Right lobe of liver (tissue), 6 donors: Measurements from ENCODE around the gene GID8. TPM values are rescaled to one million over a fixed set of nuclear protein-coding genes. Genes with fewer than 3 reads are reported as not detected.

Experiments used
- ATAC-seq, 4 donors: fragments of 200-7000 bp; cut with Tn5 transposase; one replicate each; pipeline ENCODE4 v1.9.1; 2020; ENCODE audit warnings: mild to moderate bottlenecking in 4 of 4, moderate library complexity in 4 of 4
- DNase-seq, 3 donors: peaks; one replicate each; pipeline ENCODE4 v3.0.0-alpha.2; 2020
- H3K27ac ChIP-seq, 3 donors: fragments of 200-600 bp; one replicate each; pipeline ENCODE4 v1.8.0; 2022
- H3K27me3 ChIP-seq, 2 donors: fragments of 200-600 bp; one replicate each; pipeline ENCODE4 v1.8.0; 2022
- H3K36me3 ChIP-seq, 4 donors: fragments of 200-600 bp; sonication (generic) in 1 of 4; one replicate each; pipeline versions ENCODE4 v1.5.1 to v1.8.0; 2017 to 2022; ENCODE audit warnings: control low read depth in 1 of 4
- H3K4me1 ChIP-seq, 4 donors: fragments of 200-600 bp; sonication (generic) in 1 of 4; one replicate each; pipeline versions ENCODE4 v1.5.1 to v1.8.0; 2017 to 2022; ENCODE audit warnings: control low read depth in 1 of 4
- H3K4me3 ChIP-seq, 3 donors: fragments of 200-600 bp; one replicate each; pipeline ENCODE4 v1.8.0; 2022
- H3K9me3 ChIP-seq, 4 donors: fragments of 200-600 bp; sonication (generic) in 1 of 4; one replicate each; pipeline versions ENCODE4 v1.5.1 to v1.8.0; 2017 to 2022; ENCODE audit warnings: control low read depth in 1 of 4
- CTCF ChIP-seq, 4 donors: fragments of 200-600 bp in 3 of 4; fragments of 450-650 bp in 1 of 4; IDR thresholded peaks; one replicate each; pipeline versions ENCODE4 v1.5.1 to v1.8.0; 2016 to 2022; ENCODE audit warnings: antibody characterized with exemption in 4 of 4, mild to moderate bottlenecking in 2 of 4
- POLR2A ChIP-seq: fragments of 450-650 bp; IDR thresholded peaks from one replicate; pipeline ENCODE4 v1.6.1; 2017; ENCODE audit warnings: antibody characterized with exemption, mild to moderate bottlenecking
- WGBS: methylation state at CpG from one replicate; pipeline ENCODE4 v1.1.6; 2018; ENCODE audit warnings: low coverage, low lambda C conversion rate; ENCODE audit not compliant: insufficient coverage; ENCODE audit errors: missing lambda C conversion rate; 5-methylcytosine and 5-hydroxymethylcytosine counted together
- intact Hi-C, 2 donors: fragments of 100-400 bp; cut with DNase I; formaldehyde crosslinking; loops; one replicate each; pipeline versions ENCODE4 v1.11.2 to v1.14.1; 2022
- total RNA-seq, 6 experiments: library from RNA; depleted of rRNA in 2 of 6; stranded (reverse); fragments of >200 nt in 2 of 6; fragmentation: NEBNext Ultra II Directional in 3 of 6; extraction: Animal tissue kit (Norgen Biotek cat#: 25700) in 3 of 6; gene quantifications; one replicate each; pipeline versions ENCODE4 v1.1.0 to v1.2.4, GENCODE V29; 2016 to 2023
- donor health status: DM: no; HTN: yes; CAD: no.
- donor health status: DM: no; HTN: no; CAD: no.
- donor health status: DM: no; HTN: no; CAD: no.
- donor health status: DM: no; HTN: yes; CAD: no.
- donor health status: DM: no; HTN: yes; CAD: no.

Gene GID8
- total RNA-seq, 6 experiments from 2014 or later, result 12.6 to 18.9 (median 15.1) TPM

GRCh38 chr20:62918147-62918546 lies 19.8 kb upstream of the GID8 start:
- Histone ChIP-seq H3K27ac (no peak overlapping the region), H3K9me3 (no peaks in the 10 kb centered on the region), H3K27me3 (no peaks in the 10 kb centered on the region), H3K4me3 (no peak overlapping the region), H3K36me3 (peaks cover 0 to 8% (median 0%) of the 10 kb centered on the region in 4 donors), H3K4me1 (peaks cover 0 to 78% (median 44%) of the 10 kb centered on the region in 4 donors)
- DNase-seq (no peak), ATAC-seq (no peak)
- TF ChIP-seq CTCF (IDR thresholded peaks at IDR 0.05), result no peak
- TF ChIP-seq POLR2A, result no peak
- intact Hi-C loops, result no loop called here
- 25% methylated on average over 3 of the region's 3 CpGs for WGBS

- DNase-seq, result no peak
- Histone ChIP-seq H3K27ac (no peak overlapping the region), H3K4me1 (peaks cover 0 to 80% (median 44%) of the 10 kb centered on the region in 4 donors), H3K4me3 (no peak overlapping the region), H3K36me3 (peaks cover 0 to 1% (median 0%) of the 10 kb centered on the region in 4 donors), H3K9me3 (no peaks in the 10 kb centered on the region), H3K27me3 (no peaks in the 10 kb centered on the region)
- WGBS, result 36% methylated on average over 6 of the region's 6 CpGs
- TF ChIP-seq POLR2A (no peak), CTCF (IDR thresholded peaks at IDR 0.05) (no peak)
- intact Hi-C loops, result no loop called here
- ATAC-seq, result no peak
Measured at GRCh38 chr20:62918831-62919230, 19.1 kb upstream of the GID8 start.

- no peaks in the 10 kb centered on the region for H3K9me3 ChIP-seq
- no peak overlapping the region for H3K27ac ChIP-seq
- H3K36me3 ChIP-seq, result no peaks in the 10 kb centered on the region
- TF ChIP-seq CTCF (IDR thresholded peaks at IDR 0.05) (no peak), POLR2A (no peak)
- no peak for ATAC-seq
- no peaks in the 10 kb centered on the region for H3K27me3 ChIP-seq
- WGBS, result 67% methylated on average over 7 of the region's 10 CpGs
- no peak overlapping the region for H3K4me3 ChIP-seq
- H3K4me1 ChIP-seq, result peaks cover 0 to 88% (median 42%) of the 10 kb centered on the region in 4 donors
- DNase-seq, result no peak
- intact Hi-C loops, result no loop called here
Measured at GRCh38 chr20:62920039-62920645, 17.8 kb upstream of the GID8 start.

GRCh38 chr20:62921119-62921687 lies 16.7 kb upstream of the GID8 start:
- peak; percentile 57 to 79 (median 69) for DNase-seq
- Histone ChIP-seq H3K4me3 (no peak overlapping the region), H3K36me3 (no peaks in the 10 kb centered on the region), H3K4me1 (peaks cover 0 to 78% (median 38%) of the 10 kb centered on the region in 4 donors), H3K9me3 (no peaks in the 10 kb centered on the region), H3K27ac (peak overlapping the region in 2 of 3 donors; percentile 0 to 50), H3K27me3 (no peaks in the 10 kb centered on the region)
- TF ChIP-seq CTCF (IDR thresholded peaks at IDR 0.05), result peak; percentile 49 to 65 (median 52)
- no peak for TF ChIP-seq POLR2A
- 23% methylated on average over 7 of the region's 8 CpGs for WGBS
- intact Hi-C loops, result no loop called here
- ATAC-seq, result peak; percentile 52 to 67 (median 58)
